HEK293T (cell line): ENCODE data around the gene B4GALT2.

Experiments
- CTCF ChIA-PET: fragments of 350-600 bp; formaldehyde crosslinking; extraction: SDS; loops from one replicate; lab custom pipeline; 2021; ENCODE audit warnings: antibody characterized with exemption, inconsistent platforms; lab: Yijun Ruan, JAX
- POLR2A ChIA-PET: fragments of 350-600 bp; formaldehyde crosslinking; extraction: SDS; loops from one replicate; lab custom pipeline; 2020; ENCODE audit warnings: antibody characterized with exemption, inconsistent platforms; lab: Yijun Ruan, JAX
- DNase-seq: peaks from one replicate; pipeline ENCODE4 v3.0.0; 2012; ENCODE audit warnings: mixed read lengths; ENCODE audit errors: extremely low spot score
- ARNT ChIP-seq: fragments of 450-650 bp; IDR thresholded peaks from 2 replicates; pipeline ENCODE4 v1.6.1; 2017; ENCODE audit warnings: mild to moderate bottlenecking
- BHLHE40 ChIP-seq: fragments of 450-650 bp; IDR thresholded peaks from 2 replicates; pipeline ENCODE4 v1.6.1; 2016; ENCODE audit warnings: mild to moderate bottlenecking, moderate library complexity, borderline replicate concordance
- CTBP1 ChIP-seq: fragments of 450-650 bp; IDR thresholded peaks from 2 replicates; pipeline ENCODE4 v1.6.1; 2016; ENCODE audit warnings: borderline replicate concordance
- ELF4 ChIP-seq: fragments of 450-650 bp; IDR thresholded peaks from 2 replicates; pipeline ENCODE4 v1.6.1; 2017; ENCODE audit warnings: antibody characterized with exemption
- FOXA1 ChIP-seq: fragments of 450-650 bp; IDR thresholded peaks from 2 replicates; pipeline ENCODE4 v1.6.1; 2016; ENCODE audit warnings: mild to moderate bottlenecking
- FOXK2 ChIP-seq: fragments of 450-650 bp; IDR thresholded peaks from 2 replicates; pipeline ENCODE4 v1.6.1; 2016; ENCODE audit warnings: mild to moderate bottlenecking
- FOXM1 ChIP-seq: fragments of 450-650 bp; IDR thresholded peaks from 2 replicates; pipeline ENCODE4 v1.6.1; 2017; ENCODE audit warnings: mild to moderate bottlenecking, borderline replicate concordance
- HDGF ChIP-seq: fragments of 450-650 bp; IDR thresholded peaks from 2 replicates; pipeline ENCODE4 v1.6.1; 2017; ENCODE audit warnings: antibody characterized with exemption, borderline replicate concordance
- L3MBTL2 ChIP-seq: fragments of 450-650 bp; conservative IDR thresholded peaks from 2 replicates; pipeline ENCODE4 v1.6.1; 2016; ENCODE audit warnings: mild to moderate bottlenecking
- LEF1 ChIP-seq: fragments of 450-650 bp; IDR thresholded peaks from 2 replicates; pipeline ENCODE4 v1.6.1; 2017; ENCODE audit warnings: mild to moderate bottlenecking, borderline replicate concordance
- NFRKB ChIP-seq: fragments of 450-650 bp; IDR thresholded peaks from 2 replicates; pipeline ENCODE4 v1.6.1; 2016; ENCODE audit warnings: mild to moderate bottlenecking, moderate library complexity
- SP1 ChIP-seq: fragments of 450-650 bp; IDR thresholded peaks from 2 replicates; pipeline ENCODE4 v1.6.1; 2017
- SUZ12 ChIP-seq: fragments of 450-650 bp; IDR thresholded peaks from 2 replicates; pipeline ENCODE4 v1.6.1; 2016; ENCODE audit warnings: mild to moderate bottlenecking
- TARDBP ChIP-seq: fragments of 450-650 bp; IDR thresholded peaks from 2 replicates; pipeline ENCODE4 v1.6.1; 2016
- ZNF384 ChIP-seq: fragments of 450-650 bp; IDR thresholded peaks from 2 replicates; pipeline ENCODE4 v1.6.1; 2016
- TF ChIP-seq, protein P1 (sequence below): fragments of 450-650 bp; IDR thresholded peaks from 2 replicates; pipeline ENCODE4 v1.6.1; 2016

Gene B4GALT2

DNA sequence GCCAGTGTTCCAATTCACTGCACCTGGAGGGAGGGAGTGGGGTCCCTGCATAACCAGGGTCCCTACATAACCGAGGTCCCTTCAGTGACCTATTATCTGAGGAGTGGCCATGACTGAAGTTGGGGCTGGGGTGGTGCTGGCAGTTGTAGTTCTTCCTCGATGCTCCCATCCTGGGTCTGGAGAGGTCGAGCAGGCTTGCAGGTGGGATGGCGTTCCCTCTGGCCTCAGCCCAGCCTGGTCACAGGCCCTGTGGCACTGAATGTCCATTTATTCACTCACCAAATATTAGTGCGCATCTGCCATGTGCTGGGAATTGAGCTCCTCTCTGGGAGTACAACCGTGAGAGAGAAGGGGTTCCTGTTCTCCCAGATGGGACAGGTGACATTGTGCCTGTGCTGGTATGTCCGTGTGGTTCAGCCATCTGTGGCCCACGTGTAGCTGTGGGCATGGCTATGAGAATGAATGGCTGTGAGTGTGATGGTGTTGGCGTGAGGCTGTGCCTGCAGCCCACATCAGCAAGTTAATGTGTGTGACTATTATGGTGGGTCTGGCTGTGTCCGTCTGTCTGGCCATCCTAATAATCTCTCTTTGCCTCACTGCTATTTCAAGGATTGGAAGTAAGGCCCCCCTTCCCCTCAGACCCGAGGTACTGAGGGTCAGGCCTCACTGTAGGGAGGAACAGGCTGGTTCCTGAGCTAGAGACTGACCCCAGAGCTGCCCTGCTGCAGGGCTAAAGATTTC, 56.1 kb downstream of the B4GALT2 start:
- no peak for DNase-seq
- ChIA-PET CTCF (interaction anchor here (0.9 to 4.4 kb wide), 5 partner anchors 8 to 46 kb away, joined by 3 to 38 read pairs (median 6); no protein-coding TSS in a partner anchor), POLR2A (no interaction called here)
- TF ChIP-seq ELF4 (no peak), LEF1 (no peak), ZNF384 (no peak), FOXM1 (no peak), HDGF (no peak), BHLHE40 (no peak), FOXA1 (no peak), NFRKB (no peak), SUZ12 (no peak)
- TF ChIP-seq, protein P1, sequence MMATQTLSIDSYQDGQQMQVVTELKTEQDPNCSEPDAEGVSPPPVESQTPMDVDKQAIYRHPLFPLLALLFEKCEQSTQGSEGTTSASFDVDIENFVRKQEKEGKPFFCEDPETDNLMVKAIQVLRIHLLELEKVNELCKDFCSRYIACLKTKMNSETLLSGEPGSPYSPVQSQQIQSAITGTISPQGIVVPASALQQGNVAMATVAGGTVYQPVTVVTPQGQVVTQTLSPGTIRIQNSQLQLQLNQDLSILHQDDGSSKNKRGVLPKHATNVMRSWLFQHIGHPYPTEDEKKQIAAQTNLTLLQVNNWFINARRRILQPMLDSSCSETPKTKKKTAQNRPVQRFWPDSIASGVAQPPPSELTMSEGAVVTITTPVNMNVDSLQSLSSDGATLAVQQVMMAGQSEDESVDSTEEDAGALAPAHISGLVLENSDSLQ: no peak

DNA sequence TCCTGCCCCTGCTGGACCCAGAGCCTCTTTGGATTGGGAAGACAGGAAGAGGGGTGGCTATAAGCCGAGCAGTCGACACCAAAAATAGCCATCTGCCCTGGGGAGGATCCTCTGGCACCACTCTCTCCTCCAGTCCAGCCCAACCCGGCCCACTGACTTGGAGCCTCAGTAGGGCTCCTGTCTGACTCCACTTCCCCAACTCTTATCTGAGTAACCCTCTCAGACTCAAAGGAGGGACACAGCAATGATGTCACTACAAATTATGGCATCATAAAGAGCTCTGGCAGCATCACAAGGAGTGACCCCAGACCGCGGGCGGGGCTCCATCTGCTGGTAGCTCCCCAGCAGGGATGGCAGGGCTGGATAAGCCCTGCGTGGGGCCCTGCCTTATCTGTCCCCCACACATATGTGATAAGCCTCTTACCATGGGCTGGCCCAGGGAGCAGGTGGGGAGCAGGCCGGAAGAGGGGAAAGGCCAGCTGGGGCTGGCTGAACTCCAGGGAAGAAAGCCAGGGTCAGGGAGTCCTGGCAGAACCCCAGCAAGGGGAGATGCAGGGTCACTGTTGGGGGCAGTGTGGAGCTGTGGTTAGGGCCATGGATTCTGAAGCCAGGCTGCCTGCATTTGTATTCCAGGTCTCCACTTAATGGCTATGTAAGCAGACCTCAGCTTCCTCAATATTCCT, 56.9 kb downstream of the B4GALT2 start:
- ChIA-PET CTCF (interaction anchor here (0.5 to 4.4 kb wide), 12 partner anchors 9 to 382 kb away, joined by 3 to 38 read pairs (median 4); no protein-coding TSS in a partner anchor), POLR2A (interaction anchor here (0.7 to 1.0 kb wide), 2 partner anchors 21 to 385 kb away, joined by 3 read pairs; no protein-coding TSS in a partner anchor)
- TF ChIP-seq ELF4 (no peak), LEF1 (no peak), TARDBP (no peak), L3MBTL2 (no peak), NFRKB (no peak), SUZ12 (no peak), CTBP1 (no peak), FOXM1 (no peak), HDGF (no peak), SP1 (no peak), BHLHE40 (no peak), ARNT (no peak), FOXK2 (no peak), ZNF384 (no peak), FOXA1 (no peak)
- TF ChIP-seq, protein P1: no peak
- DNase-seq: no peak

DNA sequence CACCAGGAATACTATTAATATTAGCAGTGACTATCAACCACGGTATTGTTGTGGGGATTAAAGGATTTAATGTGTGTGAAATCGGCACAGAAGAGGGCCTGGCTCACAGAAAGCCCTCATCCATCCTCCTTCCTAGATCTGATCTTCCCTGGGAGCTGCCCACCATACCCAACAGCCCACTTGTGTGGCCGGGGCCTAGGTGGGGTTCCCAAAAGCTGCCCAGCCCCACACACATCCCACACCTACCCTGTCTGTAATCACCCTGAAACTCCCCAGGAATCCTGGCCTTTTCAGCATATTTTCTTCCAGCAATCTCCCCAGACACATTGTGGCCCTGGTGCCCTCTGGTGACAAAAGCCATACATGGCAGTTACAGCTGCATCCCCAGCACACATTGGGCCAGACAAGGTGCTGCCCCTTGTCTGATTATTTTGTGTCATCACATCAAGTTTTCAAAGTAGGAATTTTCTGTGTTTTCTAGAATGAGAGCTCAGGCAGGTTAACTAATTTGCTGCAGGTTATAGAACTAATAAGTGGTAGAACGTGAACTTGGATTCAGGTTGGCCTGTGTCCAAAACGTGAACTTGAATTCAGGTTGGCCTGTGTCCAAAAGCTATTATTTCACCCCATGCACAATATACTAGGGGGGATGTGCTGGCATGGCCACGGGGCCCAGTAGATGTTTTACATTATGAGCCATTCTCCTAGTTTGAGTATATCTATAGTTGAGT, 57.6 kb downstream of the B4GALT2 start:
- ChIA-PET CTCF (interaction anchor here (0.5 to 4.4 kb wide), 14 partner anchors 10 to 383 kb away, joined by 3 to 38 read pairs (median 3); no protein-coding TSS in a partner anchor), POLR2A (interaction anchor here (0.7 to 1.0 kb wide), 4 partner anchors 22 to 386 kb away, joined by 3 to 4 read pairs (median 3); partner anchors contain the start of gene B4GALT2)
- DNase-seq: peak; percentile 72
- no peak for TF ChIP-seq ARNT
- no peak for TF ChIP-seq NFRKB
- no peak for TF ChIP-seq BHLHE40

DNA sequence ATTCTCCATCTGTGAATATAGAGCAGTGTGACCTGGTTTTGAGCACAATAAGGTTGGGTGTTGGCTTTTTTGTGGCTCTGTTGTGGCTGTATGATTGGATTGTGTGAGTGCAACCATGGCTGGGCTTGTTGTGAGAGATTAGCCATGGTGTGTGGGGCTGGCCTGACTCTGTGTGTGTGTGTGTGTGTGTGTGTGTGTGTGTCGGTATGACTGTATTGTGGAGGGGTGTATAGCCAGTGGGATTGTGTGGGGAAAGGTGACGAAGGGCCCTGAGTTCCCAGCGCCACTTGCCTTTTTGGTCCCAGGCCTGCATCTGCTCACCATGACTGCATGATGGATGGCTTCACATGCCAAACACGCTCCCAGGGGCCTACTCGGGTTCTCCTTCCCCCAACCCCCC, 58.1 kb downstream of the B4GALT2 start:
- no peak for TF ChIP-seq L3MBTL2
- TF ChIP-seq ZNF384: no peak
- no peak for TF ChIP-seq BHLHE40
- no peak for TF ChIP-seq SP1
- TF ChIP-seq, protein P1: no peak
- no peak for TF ChIP-seq FOXK2
- TF ChIP-seq FOXM1: no peak
- TF ChIP-seq ELF4: no peak
- no peak for TF ChIP-seq TARDBP
- TF ChIP-seq SUZ12: no peak
- no peak for TF ChIP-seq FOXA1
- TF ChIP-seq LEF1: no peak
- ChIA-PET CTCF (interaction anchor here (0.6 to 4.4 kb wide), 9 partner anchors 10 to 94 kb away, joined by 3 to 38 read pairs (median 4); no protein-coding TSS in a partner anchor), POLR2A (interaction anchor here (0.8 to 1.0 kb wide), 3 partner anchors 22 to 59 kb away, joined by 3 to 4 read pairs (median 3); partner anchors contain the start of gene B4GALT2)
- DNase-seq: no peak

DNA sequence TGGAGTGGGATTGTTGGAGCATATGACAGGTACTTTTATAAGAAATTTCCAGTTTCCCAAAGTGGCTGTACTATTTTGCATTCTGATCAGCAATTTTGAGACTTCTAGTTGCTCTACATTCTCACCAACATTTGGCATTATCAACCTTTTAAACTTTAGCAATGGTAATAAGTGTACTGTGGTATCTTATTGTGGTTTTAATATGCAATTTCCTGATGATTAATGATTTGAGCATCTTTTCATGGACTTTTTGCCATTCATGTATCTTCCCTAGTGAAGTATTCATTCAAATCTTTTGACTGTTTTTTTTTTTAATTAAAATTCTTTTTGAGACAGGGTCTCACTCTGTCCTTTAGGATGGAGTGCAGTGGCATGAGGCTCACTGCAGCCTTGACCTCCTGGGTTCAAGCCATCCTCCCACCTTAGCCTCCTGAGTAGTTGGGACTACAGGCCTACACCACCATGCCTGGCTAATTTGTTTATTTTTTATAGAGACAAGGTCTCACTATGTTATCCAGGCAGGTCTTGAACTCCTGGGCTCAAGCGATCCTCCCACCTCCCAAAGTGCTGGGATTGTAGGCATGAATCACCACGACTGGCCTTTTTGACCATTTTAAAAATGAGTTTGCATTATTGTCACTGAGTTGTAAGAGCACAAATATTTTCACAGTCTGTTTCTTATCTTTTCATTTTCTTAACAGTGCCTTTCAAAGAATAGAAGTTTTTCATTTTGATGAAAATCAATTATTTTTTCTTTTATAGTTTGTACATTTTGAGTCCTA, 60.1 kb downstream of the B4GALT2 start:
- POLR2A ChIA-PET: no interaction called here
- no peak for TF ChIP-seq FOXM1
- no peak for TF ChIP-seq TARDBP
- no peak for TF ChIP-seq CTBP1
- no peak for TF ChIP-seq L3MBTL2
- no peak for TF ChIP-seq BHLHE40
- TF ChIP-seq HDGF: no peak
- no peak for TF ChIP-seq FOXA1
- TF ChIP-seq ARNT: no peak
- no peak for TF ChIP-seq SP1
- no peak for DNase-seq
- CTCF ChIA-PET: interaction anchor here (0.7 to 0.8 kb wide), 2 partner anchors 34 to 457 kb away, joined by 3 to 4 read pairs; no protein-coding TSS in a partner anchor
